Measurements from ENCODE around the gene CDK5R2.

The CDK5R2 gene

DNA sequence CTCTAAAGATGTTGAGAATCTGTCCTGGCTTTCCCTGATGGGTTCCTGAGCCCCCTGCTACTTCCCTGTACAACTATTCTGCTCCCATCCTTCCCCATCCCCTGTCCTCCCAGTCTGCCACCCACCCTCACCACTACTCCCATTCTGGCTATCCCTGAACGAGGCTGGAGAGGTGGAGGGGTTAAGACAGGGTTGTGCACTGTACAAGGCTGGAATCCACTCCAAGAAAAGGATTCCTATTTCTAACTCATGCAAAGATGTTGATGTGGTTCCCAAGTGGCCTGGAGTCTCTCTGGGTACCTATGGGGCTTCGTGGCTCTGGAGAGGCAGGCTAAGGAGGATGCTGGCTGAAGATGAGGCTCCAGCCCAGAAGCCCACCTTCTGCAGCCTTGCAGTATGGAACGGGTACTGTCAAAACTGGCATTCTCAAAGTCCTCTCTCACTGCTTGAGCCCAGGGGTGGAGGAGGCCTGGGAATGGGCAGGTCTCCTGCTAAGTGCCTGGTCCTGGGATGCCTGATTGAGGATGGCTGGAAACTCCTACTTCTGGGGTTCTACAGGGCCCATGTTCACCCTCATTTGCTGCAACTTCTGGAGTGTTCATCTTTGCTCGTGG lies 26.8 kb downstream of the CDK5R2 start:
- no peak overlapping the region for H3K4me3 ChIP-seq (ENCODE audit: low read depth, low read length)

DNA sequence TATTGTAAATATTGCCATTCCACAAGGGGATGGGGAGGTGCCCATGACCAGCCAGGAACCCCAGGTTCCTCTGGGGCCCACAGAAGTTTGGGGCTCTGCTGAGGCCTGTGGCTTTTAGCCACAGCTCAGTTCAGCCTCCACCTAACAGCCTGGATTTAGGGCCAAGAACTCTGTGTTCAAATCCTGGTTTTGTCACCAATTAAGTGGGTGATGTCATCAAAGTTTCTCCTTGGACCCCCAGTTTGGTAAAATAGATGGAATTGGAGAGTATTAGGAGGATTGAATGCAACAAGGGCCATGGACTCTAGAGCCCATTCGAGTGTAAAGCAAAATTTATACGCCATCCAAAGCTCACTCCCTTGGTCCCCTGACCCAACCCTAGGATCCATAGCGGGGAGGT lies 28.7 kb downstream of the CDK5R2 start:
- H3K4me3 ChIP-seq (ENCODE audit: low read depth, low read length), result no peak overlapping the region

DNA sequence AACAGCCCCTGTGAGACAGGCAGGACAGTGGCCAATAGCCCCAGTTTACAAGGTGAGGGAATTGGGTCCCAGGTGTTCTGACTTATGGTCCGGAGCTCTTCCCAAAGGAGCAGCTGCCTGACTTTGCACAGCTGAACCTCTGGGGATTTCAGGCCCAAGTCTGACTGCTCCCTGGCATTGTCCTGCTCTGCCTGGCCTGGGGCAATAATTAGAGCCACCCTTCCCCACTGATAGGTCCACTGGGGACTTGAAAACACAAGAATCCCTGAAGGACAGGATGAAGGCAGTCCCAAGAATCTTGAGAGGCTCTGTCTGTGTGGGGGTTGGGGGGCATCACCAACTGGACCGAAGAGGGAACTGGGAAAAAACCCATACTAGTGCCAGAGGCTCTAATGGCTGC lies 29.2 kb downstream of the CDK5R2 start:
- no peak overlapping the region for H3K4me3 ChIP-seq (ENCODE audit: low read depth, low read length)

DNA sequence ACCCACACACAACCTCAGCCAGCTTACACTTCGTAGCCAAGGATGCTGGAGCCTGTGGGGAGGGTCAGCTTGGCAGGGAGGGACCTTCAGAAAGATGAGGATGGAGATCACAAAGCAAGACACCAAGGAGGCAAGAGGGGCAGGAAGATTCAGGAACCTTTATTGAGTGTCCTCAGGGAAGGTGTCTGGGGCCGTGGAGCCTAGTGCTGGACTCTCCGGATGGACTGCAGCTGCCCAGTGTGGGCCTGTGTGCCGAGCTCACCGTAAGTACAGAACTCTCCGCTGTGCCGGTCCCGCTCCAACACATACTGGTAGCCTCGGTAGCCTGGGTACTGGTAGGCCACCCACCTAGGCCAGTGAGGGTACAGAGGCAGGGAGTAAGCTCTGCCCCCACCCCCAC lies 30.6 kb downstream of the CDK5R2 start:
- H3K4me3 ChIP-seq (ENCODE audit: low read depth, low read length), result no peak overlapping the region

DNA sequence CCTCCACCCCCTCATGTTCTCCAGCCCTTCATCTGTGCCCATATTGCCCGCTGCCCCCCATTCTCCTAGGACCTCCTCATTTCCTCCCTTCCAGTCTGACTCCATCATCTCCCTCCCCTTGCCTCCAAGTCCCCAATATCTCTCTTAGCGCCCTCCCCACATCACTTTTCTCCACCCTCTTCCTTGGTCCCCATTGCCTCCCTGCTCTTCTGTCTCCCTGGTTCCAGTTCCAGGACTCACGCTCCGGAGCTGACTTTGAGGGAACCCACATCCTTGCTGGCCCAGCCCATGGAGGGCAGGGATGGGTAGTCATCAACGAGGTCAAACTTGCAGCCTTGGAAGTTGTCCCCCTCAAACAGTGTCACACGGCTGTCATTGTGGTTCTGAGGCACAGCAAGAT lies 31.1 kb downstream of the CDK5R2 start:
- no peak overlapping the region for H3K4me3 ChIP-seq (ENCODE audit: low read depth, low read length)

DNA sequence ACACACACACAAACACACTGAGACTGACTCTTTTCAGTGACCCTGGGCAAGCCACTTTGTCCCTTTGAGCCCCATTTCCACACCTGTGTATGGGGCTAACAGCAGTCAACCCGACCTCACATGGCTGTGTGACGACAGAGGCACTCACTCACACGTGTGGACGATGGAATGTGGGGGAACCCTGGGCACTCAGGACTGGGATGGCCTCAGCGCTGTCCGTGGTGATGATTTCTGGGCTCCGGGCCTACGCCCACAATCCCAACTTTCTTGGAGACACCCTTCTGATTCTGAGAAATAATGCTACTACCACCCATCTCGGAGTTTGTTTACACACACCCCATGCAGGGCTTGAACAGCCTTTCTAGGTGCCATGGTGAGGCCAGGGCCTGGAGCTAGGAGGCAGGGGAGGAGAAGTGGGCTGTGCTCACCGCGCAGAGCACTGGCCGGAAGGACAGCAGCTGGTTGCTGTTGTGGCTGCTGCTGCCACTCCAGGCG lies 32.3 kb downstream of the CDK5R2 start:
- no peak overlapping the region for H3K4me3 ChIP-seq (ENCODE audit: low read depth, low read length)

DNA sequence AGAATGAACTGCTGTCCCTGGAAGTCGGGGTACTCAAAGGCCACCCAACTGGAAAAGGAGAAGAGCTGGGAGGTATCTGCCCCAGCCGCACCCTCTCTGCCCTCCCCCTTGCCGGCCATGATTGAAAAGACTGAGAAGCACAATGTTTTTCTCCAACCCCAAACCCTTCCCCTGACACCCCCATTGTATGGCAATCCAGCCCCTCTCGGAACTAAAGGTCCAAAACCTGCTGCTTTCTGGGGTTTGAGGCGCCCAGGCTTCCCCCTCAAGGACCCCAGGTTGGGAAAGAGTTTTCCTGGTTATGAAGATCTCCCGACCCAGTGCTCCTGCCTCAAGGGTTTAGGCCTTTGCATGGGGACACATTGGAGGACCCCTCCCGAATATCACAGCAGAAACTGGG lies 32.7 kb downstream of the CDK5R2 start:
- H3K4me3 ChIP-seq (ENCODE audit: low read depth, low read length), result no peak overlapping the region

DNA sequence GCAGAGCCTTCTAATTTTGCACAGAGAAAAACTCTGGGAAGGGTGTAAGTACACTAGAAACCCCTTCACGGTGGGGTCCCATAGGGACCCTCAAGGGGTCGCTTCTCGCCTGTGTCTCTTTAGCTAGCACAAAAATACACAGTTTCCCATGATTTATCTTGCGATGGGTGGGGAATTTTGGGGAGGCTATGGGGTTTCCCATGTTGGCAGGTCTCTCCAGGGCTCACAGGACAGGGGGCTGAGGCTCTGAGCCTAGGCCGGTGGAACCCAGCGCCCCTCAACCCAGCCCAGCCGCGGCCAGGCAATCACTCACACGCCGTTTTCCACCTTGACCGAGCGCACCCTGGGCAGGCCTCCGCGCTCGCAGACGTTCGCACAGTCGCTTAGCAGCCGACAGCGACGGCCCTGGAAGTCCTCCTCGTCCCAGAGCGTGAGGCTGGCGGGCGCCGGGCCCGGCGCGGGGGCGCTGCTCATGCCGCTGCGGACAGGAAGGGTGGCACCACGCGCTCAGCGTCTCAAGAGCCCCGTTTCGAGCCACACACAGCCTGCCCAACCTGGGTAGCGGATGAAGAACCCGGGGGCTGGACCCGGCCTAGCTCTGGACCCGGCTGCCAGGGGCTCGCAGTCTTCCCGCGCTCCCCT lies 33.4 kb downstream of the CDK5R2 start:
- H3K4me3 ChIP-seq (ENCODE audit: low read depth, low read length), result no peak overlapping the region

DNA sequence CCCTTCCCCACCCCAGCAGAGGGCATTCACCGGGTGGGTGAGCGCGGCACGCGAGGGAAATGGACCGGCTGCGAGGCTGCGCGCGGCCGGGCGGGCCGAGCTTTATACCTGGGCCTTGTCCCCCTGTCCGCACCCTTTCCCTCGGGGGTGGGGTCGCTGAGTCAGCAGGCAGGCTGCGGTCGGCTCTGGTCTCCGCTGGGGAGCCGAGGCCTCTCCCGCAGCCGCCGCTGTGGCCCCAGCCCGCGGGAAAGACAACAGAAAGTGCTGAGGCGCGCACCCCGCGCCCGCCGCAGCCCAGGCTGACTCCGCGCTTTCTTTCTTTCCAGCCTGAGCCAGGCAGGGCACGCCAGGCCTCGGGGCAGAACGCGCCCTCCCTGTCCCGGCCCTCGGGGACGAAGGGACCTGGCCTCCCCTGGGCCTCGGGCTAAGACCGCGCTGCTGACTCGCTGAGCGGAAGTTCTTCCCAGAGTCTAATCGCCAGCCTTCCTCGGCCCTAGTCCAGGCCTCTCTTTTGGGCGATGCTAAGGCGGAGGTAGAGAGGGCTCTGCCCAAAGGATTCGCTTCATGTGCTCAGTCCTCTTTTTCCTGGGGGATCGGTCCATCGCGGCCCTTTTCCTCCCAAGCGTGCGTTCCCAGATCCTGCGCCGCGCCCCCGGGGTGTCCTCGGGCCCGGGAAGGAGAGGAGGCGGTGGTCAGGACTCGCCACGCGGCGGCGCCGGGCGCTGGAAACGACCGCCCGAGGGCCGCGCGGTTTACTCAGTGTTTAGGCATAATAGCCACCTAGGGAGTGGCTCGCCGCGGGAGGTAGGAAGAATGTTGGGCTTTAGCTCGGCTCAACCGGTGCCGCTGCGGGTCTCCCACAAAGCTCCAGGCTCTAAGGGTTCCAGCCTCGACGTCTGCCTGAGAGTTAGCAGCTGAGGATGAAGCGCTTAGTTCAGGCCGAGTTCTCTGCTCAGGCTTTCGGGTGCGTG lies 34.2 kb downstream of the CDK5R2 start, which contains the start of gene CRYBA2:
Gene CRYBA2, minus strand, starts transcription at position 78 of the 971 bp plus-strand sequence. CDS start 246 bp downstream, outside the sequence.
- no peak within 1 kb of the TSS for H3K4me3 ChIP-seq (ENCODE audit: low read depth, low read length)

DNA sequence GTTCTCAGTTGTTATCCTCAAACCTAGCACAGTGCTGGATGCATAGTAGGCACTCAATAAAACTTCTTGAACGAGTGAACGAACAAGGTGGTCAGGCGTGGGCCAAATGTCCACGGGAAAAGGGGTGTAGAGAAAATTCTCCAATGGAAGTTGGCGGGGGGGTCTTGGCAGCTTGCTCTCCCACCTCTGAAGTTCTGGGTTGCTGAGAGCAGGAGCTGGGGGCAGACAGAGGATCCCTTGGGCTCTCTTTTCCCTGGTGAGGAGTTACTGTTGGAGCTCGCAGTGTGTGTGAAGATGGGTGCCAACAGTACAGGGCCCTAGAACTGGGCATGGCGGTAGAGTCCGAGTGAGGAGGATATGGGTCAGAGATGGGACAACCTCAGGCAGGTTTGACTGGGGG lies 36.1 kb downstream of the CDK5R2 start:
- H3K4me3 ChIP-seq (ENCODE audit: low read depth, low read length), result no peak overlapping the region

DNA sequence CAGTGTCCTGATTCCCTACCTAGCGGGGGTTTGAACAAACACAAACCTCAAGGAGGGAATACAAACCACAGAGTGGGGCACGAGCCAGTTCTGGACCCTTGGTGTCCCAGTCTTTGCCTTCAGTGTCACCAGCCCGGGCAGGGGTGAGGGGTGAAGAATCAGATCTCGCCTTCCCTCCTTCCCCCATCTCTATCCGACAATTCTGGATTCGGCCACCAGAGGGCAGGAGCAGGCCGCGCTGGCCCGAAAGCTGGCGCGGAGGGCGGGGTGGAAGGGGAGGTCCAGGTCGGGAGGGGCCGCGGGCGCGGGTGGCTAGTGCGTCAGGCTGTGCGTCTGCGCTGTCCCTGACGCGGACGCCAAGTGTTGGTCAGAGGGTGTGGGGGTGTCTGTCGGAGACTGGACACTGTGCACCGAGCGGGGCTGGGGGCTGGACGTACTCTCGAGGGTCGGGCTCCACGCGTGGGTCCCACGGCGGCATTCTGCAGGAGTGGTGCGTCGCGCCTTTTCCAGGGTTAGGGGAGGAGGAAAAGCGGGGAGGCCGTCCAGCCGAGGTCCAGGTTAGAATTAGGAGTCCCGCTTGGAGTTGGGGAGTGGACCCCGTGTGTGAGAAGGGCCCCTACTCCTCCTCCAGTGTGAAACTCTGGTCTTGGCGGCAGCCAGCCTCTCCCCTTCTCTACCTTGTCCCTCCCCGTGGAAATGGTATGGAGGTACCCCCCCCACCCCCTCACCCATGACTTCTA lies 36.7 kb downstream of the CDK5R2 start:
- no peak overlapping the region for H3K4me3 ChIP-seq (ENCODE audit: low read depth, low read length)

DNA sequence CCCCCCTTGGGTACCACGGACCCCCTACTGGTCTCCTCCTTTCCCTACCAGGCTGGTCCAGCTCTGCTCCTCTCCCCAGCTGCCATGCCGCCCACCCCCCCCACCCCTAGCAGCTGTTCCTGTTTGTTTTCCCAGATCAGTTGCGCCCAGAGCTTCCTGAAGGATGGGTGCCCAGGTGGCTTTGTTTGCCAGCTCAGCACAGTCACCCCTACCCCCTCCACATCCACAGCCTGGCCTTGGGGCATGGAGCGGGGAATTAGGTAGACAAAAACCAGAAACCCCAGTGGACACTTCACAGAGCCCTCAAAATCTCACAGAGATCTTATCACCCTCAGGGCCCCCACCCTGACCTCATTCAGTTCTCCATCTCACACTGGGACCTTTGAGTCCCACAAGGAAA lies 37.5 kb downstream of the CDK5R2 start:
- no peak overlapping the region for H3K4me3 ChIP-seq (ENCODE audit: low read depth, low read length)

DNA sequence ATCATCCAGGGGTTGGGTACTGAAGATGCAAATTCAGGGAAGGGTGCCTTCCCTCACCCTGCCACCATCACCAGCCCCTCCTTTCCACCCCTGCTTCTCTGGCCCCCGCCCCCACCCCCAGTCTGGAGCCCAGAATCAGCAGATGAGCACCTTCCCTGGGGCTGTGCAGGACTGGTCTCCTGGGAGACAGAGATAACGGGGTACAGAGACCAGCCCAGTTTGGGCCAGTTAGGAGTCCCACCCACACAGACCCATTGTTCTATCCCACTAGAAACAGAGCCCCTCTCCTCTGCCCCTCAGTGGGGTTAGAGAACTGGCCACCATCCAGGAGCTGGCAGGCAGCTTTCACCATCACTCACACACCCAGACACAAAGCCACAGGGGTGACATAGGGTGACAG lies 38.3 kb downstream of the CDK5R2 start:
- no peak overlapping the region for H3K4me3 ChIP-seq (ENCODE audit: low read depth, low read length)

DNA sequence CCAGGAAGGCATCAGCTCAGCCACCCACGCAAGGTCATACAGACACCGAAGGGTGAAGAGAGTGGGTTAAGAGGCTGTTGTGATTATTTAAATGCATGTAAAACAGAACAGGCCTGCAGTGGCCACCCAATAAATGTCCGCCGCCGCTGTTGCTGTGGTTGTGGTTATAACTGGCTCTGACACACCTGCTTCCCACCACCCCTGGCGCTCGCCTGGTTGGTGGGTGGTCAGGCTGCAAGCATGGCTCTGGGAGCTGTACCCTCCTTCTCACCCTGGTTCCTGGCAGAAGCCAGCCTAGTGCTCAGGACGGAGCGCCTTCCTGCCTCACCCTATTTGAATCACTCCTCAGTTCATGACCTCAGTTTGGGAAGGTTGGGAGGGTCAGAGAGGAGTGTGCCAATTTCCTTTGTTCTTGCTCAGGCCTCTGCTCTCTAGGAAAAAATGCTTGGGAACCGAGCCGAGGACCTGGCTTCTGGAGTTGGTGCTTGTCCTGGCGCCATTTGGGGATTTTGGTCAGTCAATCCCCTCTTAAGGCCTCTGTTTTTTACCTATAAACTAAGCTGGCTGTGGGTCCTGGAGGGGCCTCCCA lies 39.0 kb downstream of the CDK5R2 start:
- H3K4me3 ChIP-seq (ENCODE audit: low read depth, low read length), result no peak overlapping the region

DNA sequence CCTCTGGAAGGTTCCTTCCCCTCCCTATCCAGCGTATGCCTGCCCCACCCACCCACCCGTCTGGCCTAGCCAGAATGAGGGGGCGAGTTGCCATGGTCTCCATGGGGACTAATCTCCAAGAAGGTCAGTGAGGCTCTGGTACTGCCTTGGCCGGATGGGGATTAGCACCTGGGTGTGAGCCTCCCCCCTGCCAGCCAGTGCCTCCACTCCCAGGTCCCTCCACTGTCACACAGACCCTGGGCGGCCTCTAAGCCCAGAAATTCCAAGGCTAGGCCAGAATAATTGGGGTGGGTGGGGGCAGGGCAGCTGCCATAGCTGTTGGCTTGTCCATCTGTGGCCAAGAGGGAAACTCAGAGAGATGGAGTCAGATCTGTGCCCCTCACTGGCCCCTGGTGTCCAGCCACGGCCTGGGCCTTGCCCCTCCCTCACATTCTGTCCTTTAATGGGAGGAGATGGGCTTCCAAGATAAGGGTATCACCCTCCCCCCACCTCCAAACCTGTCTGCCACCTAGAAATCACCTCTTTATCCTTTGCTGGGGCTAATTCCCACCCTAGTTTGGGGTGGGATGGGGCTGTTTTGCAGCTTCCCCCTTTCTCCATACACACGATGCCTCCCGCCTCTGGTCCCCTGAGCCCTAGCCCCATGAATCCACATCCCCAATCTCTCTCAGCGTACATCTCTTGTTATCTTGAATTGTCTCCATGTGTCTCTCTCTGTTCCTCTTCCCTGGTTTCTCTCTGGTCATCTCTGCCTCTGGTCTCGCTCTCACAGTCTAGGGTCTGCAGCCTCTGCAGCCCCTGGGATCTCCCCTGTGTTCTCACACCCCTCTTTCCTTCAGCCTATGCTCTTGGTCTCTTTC lies 39.8 kb downstream of the CDK5R2 start:
- H3K4me3 ChIP-seq (ENCODE audit: low read depth, low read length), result no peak overlapping the region

DNA sequence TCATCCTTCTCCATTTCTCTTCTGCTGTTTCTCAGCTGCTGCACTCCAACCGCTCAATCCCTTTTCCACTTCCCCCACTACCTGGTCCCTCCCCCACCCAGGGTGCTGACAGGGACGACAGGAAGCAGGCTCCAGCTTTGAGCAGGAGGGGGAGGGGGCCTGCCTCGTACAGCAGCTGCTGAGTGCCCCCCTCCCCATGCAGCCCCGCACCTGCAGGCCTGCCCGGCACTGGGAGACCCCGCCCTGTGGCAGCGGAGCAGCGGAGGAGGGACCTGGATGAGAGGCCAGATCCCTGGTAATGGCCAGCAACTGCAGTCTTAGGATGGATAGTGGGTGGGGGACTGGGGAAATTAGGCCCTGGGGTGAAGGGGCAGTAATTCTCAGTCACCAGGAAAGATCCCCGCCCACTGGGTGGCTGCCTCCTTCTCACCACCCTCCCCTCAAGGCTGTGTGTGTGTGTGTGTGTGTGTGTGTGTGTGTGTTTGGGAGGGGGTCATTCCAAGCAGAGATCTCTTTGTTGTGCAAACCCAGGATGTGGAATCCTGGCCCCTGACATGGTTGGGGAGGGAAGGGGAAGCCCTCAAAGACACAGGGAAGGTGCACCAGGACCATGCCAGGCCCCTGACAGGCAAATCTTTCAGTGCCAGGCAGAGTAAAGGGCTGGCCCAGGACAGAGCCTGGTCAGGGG lies 40.6 kb downstream of the CDK5R2 start:
- H3K4me3 ChIP-seq (ENCODE audit: low read depth, low read length), result no peak overlapping the region

DNA sequence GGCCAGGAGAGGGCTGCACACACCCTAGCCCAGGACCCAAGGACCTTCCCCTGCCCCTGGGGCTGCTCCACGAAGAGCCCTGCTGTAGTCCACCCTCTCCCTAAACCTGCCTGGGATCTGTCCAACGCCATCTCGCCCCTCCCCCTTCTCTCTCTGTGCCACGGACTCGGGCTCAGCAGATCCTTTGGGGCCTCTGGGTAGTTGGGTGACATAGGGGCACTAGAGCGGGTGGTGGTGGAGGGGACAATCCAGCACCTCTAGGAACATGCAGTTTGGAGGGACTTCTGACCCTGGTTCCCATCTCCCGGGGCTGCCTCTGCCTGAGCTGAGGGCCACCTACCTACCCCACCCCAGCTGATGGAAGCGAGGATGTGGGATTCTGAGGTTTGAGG lies 41.1 kb downstream of the CDK5R2 start:
- H3K4me3 ChIP-seq (ENCODE audit: low read depth, low read length), result no peak overlapping the region

DNA sequence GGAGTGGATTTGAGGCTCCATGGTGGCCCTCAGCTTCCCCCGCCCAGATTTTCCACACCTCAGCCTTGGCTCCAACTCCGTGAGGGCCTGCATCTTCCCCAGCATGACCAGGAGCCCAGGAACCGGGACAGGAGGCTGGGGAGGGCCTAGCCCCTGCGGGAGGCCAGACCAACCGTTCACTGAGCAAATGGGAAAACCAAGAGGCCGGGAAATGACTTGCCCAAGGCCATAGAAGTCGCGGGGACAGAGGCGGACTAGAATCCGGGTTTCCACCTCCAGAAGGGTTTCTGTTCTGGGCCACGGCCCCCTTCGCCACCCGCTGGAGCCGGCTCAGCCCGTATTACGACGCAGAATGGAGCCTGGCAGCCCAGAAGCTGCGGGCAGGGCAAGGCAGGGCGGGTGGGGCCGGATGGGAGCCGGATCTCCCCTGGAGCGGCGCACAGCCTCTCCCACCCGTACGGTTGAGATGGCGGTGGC lies 41.7 kb downstream of the CDK5R2 start:
- H3K4me3 ChIP-seq (ENCODE audit: low read depth, low read length), result no peak overlapping the region
